Stimulated activated CD8-positive, alpha-beta memory T cell treated with anti-CD3 and anti-CD28 coated beads, Interleukin-4, amount 100 ng/mL, for 48 hours (primary cell): ENCODE measurements around the gene PCDHA1.
A peak's percentile ranks its signal among the peaks of the same experiment; 100 is the strongest.

Source experiments
- DNase-seq: peaks from one replicate; pipeline ENCODE4 v3.0.0-alpha.2; 2020

The PCDHA1 gene

DNA sequence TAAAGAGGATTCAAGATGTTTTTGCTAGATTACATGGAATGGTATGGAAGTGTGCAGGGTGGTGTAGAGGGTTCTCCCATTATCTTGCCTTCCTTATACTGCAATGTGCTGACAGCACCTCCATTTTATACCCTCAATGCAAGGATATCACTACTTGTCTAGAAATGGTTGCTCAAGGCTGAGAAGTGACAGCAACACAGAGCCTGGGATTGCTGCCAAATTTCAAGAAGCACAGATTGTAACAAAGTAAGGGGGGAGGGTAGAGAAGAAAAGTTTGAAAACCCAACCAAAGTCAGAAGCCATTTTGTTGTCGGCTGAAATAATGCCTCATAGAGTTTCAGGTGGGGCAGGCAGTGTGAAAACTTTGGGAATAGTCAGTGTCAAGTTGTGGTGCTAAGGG is 210.1 kb downstream of the PCDHA1 start:
- no peak for DNase-seq

DNA sequence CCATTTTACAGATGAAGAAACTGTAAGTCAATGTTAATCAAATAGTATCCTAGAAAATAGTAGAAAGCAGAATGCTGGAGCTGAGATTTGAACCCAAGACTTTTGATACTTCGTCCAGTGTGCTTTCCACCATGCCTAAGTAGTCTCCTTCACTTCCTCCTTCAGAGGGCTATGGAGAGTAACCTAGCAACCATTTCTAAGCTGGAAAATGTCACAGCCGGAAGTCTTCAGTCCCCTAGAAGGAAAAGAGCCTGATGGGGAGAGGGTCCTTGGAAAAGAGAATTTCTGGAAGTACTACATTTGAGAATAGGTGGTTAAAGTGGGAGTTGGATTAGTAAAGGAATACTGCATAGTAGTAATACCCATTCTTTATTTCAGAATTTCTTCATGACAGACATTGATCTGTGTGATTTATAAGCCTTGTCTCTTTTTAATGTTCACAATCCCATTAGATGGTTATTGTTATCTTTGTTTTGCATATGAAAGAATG is 213.0 kb downstream of the PCDHA1 start:
- no peak for DNase-seq

DNA sequence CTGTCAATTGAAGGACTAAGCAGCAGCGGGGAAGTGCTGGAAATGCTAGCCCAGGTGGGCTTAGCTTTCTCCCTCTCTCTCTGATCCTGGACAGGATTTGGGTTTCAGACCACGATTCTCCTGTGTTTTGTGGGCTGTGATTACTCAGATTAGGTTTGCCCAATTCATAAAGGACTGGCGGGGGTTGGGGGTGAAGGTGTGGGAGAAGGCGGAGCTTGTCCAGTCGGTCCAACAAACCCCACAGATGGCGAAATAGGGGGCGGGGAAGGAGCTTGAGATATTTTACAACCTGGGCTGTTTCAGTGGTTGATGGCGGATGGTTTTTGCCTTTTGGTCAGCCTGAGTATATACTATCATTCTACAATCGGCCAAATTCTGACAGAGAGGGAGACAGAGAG is 215.5 kb downstream of the PCDHA1 start:
- DNase-seq, result no peak

DNA sequence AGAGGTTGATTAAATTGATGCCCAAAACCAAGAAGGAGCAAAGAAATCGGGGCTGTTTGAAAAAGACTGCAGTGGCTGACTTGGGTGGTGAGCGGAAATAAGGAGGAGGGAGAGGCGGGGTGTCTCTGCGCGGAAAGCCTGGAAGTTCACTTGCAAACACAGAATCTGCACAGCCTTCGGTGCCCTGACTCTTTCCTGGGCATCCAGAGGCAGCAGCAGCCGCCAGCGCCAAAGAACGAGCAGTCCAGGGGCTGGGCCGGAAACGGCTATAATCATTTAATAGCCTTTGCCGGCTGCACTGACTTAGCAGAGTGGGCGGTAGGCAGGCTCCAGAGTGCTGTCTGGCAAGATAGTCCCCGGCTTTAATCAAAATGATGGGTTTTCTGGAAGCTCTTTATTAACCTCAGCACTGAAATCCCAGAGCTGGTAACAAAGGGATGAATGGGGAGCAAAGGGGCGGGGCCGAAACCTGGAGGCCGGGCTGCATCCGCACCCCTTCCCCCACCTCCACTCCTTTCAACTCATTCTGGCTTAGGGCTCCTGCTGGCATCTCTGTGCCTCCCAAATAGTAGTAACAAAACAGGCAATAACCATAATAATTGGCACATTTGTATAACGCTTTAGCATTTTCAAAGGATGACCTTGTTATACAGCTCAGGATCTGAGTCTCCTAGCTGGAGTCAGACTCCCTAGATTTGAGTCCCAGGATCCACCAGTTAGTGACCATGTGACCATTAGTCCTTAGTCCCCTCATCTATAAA is 216.1 kb downstream of the PCDHA1 start:
- DNase-seq, result no peak

DNA sequence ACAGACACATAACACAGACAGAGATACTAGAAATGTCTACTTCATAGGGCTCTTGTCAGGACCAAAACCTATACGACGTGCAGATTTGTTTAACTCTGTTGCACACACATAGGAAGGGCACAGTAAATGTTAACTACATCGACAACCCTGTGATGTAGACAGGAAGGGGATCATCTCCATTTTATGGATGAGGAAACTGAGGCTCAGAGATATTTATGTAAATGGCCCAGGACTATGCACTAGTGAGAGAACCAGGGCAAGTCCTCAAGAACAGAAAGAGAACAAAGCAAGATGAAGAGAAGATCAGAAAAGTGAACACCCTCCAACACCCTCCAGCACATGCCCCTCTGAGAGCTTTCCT is 216.6 kb downstream of the PCDHA1 start:
- no peak for DNase-seq

DNA sequence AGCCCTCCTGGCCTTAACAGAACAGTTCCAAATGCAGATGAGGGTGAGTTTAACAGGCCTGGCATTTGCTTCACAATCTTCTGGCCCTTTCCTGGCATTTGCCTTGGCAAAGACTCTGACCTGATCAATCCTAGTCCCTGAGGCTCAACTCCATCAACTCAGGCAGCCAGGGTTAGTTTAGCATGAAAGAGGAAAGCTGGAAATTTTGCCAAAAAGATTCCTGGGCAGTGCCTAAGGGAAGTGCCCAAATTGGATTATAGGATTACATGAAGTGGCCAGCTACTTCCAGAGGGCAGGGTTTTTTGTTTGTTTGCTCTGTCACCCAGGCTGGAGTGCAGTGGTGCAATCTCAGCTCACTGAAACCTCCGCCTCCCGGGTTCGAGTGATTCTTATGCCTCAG is 217.1 kb downstream of the PCDHA1 start:
- no peak for DNase-seq

DNA sequence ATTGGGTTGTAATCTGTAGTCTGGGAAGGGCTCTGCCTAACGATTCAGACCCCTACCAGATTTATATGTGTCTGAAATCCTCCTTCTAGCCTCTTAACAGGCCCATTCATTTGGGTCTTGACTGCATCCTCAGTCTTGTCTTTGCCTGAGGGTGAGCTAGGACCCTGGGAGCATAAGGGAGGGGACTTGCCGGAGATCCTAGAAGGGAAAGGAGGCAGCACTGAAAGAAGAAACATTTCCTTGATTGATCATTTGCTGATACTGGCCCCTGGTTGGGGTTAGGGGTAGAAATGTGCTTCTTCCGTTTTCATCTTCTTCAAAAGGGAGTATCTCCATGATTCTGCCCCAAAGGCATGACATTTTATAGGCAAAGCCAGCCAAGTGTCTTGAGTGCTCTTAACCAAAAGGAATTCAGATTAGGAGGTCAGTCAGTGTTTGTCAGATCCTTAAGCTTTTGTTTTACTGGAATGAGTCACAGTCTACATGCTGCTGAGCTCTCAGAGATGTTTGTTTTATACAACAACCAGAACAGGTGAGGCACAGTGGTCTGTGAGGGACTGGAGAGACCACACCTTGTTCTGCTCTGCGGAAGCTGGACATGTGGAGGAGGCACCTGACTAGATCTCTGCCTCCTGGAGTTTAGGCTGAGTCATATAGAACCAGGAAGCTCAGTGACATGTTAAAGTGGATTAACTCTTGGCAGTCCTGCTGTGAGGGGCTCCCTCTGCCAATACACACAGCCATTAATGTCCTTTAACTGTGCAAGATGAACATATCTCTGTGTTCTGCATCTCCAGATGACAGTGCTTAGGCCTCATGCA is 218.1 kb downstream of the PCDHA1 start:
- no peak for DNase-seq

DNA sequence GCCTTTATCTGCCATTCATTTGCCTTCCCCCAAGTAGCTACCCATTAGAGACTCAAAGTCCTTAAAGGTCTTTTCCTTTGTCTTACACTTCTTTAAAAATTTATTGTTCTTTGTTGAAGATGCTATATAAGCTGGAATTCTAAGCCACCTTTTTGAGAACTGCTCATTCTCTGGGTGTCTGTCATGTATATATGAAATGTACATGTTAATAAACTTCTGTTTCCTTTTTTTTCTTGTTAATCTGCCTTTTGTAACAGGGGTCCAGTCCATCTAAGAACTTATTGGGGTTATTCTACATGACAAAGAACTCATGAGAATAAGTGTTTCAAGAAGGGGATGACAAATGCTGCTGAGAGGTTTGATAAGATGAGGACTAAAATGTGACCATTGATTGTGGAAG is 221.9 kb downstream of the PCDHA1 start:
- no peak for DNase-seq

DNA sequence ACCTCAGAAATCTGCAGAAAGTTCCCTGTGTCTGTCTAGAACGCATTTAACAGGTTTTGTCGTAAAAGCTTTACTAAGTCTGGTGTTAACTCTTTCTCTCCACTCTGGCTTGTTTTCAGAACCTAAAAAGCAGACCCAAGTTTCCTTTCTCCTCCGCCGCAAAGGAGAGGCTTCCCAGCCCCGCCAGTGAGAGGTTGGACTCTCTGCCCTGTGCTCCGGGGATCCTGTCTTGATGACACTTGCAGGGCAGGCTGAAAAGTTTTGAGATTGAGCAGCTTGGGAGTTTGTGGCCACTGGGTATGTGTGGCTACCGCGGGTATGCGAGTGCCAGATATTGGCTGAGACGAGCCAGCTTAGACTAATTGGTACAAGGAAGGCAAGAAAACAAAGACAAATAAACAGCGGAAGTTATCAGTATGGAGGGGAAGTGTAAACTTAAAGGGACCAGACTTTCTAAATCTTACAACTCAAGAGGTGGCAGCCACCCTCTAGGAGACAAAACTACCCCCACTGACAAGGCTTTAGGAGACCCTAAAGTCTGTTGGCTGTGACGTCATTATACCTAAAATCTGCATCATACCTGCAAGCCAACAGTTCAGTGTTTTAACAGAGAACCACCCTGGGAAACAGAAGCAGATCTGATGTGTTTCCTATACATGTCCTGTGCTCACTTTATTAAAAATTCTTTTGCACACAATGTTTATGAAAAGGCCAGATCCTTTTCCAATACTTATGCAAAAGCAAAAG is 224.3 kb downstream of the PCDHA1 start:
- no peak for DNase-seq

DNA sequence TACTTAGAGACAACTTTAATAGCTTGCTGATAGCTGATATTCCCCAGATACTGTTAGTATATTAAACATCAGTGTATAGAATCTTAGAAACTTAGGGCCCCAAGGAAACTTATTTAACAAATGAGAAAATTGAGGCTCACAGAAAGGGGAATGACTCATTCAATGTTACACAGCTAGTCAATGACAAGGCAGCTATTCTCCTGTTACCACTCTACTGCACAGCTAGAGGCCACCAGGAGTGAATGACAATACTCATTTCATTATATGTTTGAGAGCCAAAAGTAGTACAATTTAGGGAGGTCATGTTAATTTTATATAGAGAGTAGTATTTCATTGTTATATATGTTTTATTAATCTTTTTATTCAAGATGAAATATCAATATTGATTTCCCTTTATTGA is 232.0 kb downstream of the PCDHA1 start:
- DNase-seq, result no peak

DNA sequence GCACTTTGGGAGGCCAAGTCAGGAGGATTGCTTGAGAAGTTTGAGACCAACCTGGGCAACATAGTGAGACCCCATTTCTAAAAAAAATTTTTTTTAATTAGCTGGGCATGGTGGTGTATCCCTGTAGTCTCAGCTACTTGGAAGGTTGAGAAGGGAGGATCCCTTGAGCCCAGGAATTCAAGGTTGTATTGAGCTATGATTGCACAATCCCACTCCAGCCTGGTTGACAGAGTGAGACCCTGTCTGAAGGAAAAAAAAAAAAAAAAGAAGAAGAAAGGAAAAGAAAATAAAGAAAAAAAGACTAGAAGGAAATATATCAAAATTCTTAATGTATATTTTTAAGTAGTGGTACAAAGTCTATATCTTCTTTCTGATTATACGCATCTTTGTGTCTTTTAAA is 236.4 kb downstream of the PCDHA1 start:
- DNase-seq, result no peak

DNA sequence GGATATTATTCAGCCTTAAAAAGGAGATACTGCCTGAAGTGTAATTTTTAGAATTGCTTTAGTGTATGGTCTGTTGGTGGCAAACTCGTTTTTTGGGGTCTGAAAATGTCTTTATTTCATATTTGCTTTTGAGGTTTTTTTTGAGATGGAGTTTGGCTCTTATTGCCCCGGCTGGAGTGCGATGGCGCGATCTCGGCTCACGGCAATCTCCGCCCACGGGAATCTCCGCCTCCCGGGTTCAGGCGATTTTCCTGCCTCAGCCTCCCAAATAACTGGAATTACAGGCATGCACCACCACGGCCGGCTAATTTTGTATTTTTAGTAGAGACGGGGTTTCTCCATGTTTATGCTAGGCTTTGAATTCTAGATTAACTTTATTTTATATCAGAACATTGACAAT is 245.1 kb downstream of the PCDHA1 start:
- DNase-seq, result no peak

DNA sequence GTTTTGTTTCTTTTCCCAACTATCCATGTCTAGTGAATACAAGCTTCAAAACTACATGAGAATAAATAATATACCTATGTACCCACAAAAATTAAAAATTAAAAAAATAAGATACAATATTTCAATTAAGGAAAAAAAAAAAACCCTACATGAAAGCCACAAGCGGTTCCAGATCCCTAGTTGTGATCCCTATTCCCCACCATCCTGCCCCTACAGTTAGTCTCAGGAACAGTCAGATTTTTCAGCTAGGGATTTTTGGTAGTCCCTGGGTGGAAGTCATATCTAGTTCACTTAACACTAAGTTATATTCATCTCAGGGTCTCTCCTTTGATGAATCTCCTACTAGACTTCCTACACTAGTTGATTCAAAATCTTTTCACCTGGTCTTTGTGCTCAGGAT is 246.7 kb downstream of the PCDHA1 start:
- DNase-seq, result no peak

DNA sequence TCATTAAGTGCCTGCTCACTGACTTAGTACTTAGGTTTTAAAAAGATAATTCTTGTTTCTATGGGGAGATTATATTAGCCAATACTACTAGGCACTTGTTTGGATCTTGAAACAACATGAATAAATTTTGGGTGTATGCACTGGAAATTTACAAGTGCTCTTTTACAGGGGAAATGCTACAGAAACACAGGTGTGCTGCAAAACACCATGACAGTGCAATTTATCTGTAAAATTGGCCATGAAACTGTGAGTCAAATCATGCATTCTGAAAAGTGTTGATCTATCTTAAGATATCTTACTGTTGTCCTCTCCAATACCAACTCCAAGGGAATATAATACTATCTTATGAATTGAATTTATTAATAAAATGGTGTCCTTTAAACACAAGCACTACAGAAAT is 253.1 kb downstream of the PCDHA1 start:
- no peak for DNase-seq

DNA sequence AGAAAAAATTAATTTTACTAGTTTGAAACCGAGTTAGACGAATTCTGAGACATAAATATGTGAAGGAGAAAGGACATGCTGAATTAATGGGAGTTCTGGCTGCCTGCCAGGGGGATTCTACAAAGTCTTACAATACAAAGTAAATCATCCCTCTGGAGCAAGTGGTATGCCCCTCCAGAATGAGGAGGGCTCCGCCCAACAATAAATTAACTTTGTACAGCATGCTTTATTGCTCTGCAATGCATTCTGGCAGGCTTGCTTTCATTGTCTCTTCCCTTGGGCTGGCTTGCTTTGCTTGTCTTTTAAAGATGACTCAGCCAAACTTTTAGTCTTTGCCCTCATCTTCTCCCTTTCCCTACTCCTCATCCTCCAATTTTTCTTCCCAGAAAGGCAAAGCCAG is 253.6 kb downstream of the PCDHA1 start:
- no peak for DNase-seq

DNA sequence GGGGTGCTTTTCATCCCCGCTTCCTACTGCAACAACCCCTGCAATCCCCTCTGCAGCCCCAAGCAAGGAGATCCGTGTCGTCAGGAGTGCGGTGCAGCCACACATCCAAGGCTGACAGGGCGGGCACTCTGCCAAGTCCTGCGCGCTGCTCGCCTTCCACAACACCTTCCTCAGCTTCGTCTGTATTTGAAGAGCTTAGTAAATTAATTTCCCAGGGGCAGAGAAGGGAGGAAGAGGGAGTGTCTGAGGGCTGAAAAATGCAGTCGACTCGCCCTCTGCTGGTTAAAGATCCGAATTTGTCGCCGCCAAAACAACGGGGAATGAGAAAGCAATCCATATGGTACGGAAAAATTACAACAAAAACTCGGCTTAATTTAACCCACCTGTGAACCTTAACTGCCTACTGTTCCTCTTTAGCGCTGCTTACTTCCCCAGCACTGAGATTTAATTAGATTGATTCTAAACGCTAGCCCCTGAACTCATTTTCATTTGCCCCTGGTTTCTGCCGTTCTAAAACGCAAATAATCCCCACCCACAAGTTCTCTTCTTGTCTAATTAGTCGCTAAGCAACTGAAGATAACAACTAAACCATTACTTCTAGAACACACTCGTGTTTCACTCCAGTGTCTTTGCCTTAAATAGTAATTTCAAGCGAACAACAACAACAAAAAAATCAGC is 254.3 kb downstream of the PCDHA1 start:
- no peak for DNase-seq

DNA sequence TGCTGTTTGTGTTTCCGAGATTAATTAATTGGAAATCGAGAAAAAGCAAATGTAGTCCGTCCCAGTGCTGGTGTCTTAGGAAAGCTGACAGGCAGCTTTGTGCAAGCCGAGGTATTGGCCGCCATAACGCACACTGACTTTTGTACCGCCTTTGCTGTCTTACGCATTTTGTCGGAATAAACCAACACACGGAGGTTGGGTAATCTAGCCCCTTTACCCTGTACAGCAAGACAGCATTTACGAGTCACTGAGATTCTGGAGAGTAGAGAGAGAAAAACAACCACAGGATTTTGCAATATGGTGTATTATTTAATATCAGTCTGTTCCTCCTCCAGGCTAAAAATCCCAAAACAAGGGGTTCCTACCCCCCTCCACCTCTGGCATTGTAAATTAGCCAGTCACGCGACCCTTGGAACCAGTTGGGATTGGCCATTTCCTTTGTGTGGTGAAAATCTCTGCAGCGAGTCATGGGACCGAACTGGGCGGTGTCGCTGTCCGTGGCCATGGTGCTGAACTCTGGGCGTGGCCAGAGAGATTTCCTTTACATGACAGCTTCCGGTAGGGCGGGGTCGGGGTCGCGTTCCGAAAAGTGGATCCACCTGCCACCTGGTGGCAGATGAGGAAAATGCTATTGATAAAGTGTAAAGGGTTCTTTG is 255.0 kb downstream of the PCDHA1 start:
- DNase-seq, result peak; percentile 85

DNA sequence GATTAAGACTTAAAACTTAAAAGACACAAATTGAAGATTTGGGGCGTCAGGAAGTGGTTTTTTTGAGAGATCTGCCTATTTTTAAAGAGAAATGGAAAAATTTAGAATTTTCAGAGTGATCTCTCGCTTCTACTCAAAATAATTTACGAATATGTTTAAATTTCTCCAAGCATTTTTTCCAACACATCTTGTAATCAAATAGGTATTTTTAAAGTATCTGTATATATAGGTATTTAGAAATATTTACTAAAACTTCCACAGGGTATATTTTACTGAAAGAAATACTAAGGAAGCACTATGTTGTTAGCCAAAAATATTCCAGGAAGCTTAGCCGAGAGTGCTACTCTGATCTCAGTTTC is 255.5 kb downstream of the PCDHA1 start:
- no peak for DNase-seq

DNA sequence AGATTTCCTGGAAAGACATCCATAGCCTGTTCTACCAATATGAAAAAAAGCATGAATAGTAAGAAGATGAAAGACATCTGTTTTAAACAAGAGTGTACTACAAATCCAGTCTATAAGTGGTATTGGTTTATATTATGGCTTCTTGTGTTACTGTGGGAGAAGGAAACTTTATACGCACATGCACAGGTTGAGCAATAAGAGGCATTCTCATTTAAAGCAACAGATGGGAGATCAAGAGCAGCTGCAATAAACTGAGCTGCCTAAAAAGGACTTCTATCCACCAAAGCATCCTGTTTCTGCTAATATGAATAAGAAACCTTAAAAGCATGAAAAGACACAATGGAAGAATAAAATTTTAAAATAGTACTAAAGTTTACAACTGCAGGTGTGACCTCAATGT is 256.6 kb downstream of the PCDHA1 start:
- DNase-seq, result no peak

DNA sequence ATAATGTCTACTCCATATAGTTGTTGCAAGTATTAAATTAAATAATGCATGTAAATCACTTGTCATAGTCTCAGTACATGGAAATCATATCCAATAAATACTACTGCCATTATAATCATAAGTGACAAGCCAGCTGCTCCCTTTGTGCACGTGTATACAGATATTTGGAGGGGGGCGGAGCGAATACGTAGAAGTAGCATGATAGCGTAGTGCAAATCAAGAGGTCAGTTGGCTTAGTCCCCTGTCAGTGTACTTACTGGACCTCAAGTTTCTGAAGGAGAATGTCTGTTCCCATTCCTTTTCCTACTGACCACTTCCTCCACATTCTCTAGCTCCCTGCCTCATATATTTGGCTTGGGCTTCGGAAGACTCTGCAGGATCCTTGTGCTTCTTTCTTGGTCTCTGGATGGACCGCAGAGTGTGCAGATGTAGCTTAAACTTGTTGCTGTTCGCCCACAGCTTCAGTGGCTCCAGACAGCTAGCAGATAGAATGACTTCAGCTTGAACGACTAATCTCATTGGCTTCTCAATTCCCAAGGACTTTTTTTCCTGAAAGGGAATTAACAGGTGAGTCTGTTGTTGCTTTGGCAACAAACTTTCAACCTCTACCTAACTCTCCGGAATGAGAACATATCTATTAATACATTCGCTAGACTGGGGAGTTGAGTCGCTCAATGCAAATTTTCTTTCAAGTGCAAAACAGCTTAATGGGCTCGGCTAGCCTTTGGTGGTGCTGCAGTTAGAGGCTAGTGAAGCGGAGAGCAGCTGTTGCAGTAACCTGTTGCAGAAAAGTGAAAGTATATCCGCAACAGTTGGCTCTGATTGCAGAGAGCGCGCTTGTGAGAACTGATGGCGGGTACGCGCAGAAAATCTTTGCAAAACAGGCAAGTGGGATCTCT is 264.9 kb downstream of the PCDHA1 start, which contains the start of gene PCDHB1:
TSS of gene PCDHB1 (plus strand) at position 753 of the 899 bp plus-strand sequence. CDS start at position 850, 97 bp downstream.
- DNase-seq, result no peak

DNA sequence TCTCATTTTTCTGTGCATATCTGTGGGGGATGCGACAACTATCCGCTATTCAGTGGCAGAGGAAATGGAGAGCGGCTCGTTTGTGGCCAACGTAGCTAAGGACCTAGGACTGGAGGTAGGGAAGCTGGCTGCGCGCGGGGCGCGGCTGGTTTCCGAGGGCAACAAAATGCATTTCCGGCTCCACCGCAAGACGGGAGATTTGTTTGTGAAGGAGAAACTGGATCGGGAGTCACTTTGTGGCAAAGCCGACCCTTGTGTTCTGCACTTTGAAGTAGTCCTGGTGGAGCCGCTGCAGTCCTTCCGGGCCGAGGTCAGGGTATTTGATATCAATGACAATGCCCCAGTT is 265.6 kb downstream of the PCDHA1 start:
- no peak for DNase-seq
